GM12878 (cell line): ENCODE results near the gene EYS. TPM values are rescaled to one million over a fixed set of nuclear protein-coding genes. Genes with fewer than 3 reads are reported as not detected.

Experiments
- ATAC-seq: fragments of 200-7000 bp; cut with Tn5 transposase; 3 replicates; pipeline ENCODE4 v1.9.1; 2020; ENCODE audit warnings: mild to moderate bottlenecking, moderate library complexity
- BruUV-seq: library from RNA; stranded (reverse); fragments of 400-500 nt; replicated peaks from 2 replicates; lab custom pipeline; 2021; lab: Mats Ljungman, UMichigan
- CTCF ChIA-PET: fragments of 300-600 bp; sonication (Branson Sonifier 250); formaldehyde crosslinking; extraction: SDS; loops from one replicate; lab custom pipeline; 2021; ENCODE audit warnings: inconsistent platforms; lab: Yijun Ruan, JAX
- POLR2A ChIA-PET: fragments of 350-600 bp; formaldehyde crosslinking; extraction: SDS; loops from one replicate; lab custom pipeline; 2021; ENCODE audit warnings: inconsistent platforms; lab: Charles Lee
- RAD21 ChIA-PET: fragments of 300-600 bp; sonication (Branson Sonifier 250); formaldehyde crosslinking; loops from one replicate; lab custom pipeline; 2023; ENCODE audit warnings: antibody characterized with exemption; ENCODE audit not compliant: unreplicated experiment; lab: Charles Lee
- SMC1A ChIA-PET: fragments of 300-600 bp; sonication (Branson Sonifier 250); formaldehyde crosslinking; loops from one replicate; lab custom pipeline; 2023; ENCODE audit not compliant: unreplicated experiment, uncharacterized antibody; lab: Charles Lee
- DNase-seq: peaks from one replicate; pipeline ENCODE4 v3.0.0-alpha.2; 2011; ENCODE audit warnings: low read depth, low spot score
- FAIRE-seq: peaks from 3 replicates; lab custom pipeline; 2011; peaks lifted over from hg19 to GRCh38; lab: Jason Lieb, UNC
- H2AFZ ChIP-seq: 2 replicates; pipeline ENCODE4 v1.6.0; 2011; ENCODE audit warnings: low read depth, low read length, control low read depth; ENCODE audit not compliant: control insufficient read depth
- H3K27ac ChIP-seq: 2 replicates; pipeline ENCODE4 v1.5.1; 2011; ENCODE audit warnings: control low read depth; ENCODE audit not compliant: control insufficient read depth, insufficient read depth
- H3K27me3 ChIP-seq, 2 experiments: replicated peaks in 1 of 2; 2 replicates each; pipeline versions ENCODE4 v1.6.0 to v1.6.1; 2011; ENCODE audit warnings: low read length in 1 of 2; ENCODE audit not compliant: control insufficient read depth in 2 of 2, insufficient read depth in 2 of 2
- H3K36me3 ChIP-seq, 2 experiments: 2 replicates each; pipeline ENCODE4 v1.5.1; 2011; ENCODE audit warnings: low read length in 1 of 2; ENCODE audit not compliant: control insufficient read depth in 2 of 2, insufficient read depth in 2 of 2
- H3K4me1 ChIP-seq: 2 replicates; pipeline ENCODE4 v1.6.1; 2011; ENCODE audit warnings: mild to moderate bottlenecking, low read length, moderate library complexity, mixed read lengths; ENCODE audit not compliant: control insufficient read depth, insufficient read depth
- H3K4me2 ChIP-seq: 2 replicates; pipeline ENCODE4 v1.6.0; 2011; ENCODE audit warnings: control low read depth; ENCODE audit not compliant: control insufficient read depth, insufficient read depth
- H3K4me3 ChIP-seq: fragments of 200-600 bp; sonication (generic); 2 replicates; pipeline ENCODE4 v1.5.1; 2016
- H3K79me2 ChIP-seq: 2 replicates; pipeline ENCODE4 v1.6.0; 2011; ENCODE audit warnings: low read length; ENCODE audit not compliant: control insufficient read depth, insufficient read depth
- H3K9ac ChIP-seq: 2 replicates; pipeline ENCODE4 v1.8.0; 2011; ENCODE audit warnings: low read length, control low read depth, mixed read lengths; ENCODE audit not compliant: control insufficient read depth, insufficient read depth
- H3K9me3 ChIP-seq: replicated peaks from 3 replicates; pipeline ENCODE4 v1.5.1; 2011; ENCODE audit warnings: mild to moderate bottlenecking, low read length; ENCODE audit not compliant: control insufficient read depth, insufficient read depth
- H4K20me1 ChIP-seq: 2 replicates; pipeline ENCODE4 v1.6.0; 2011; ENCODE audit not compliant: control insufficient read depth, insufficient read depth
- BCL11A ChIP-seq: IDR thresholded peaks from 2 replicates; pipeline ENCODE4 v1.6.1; 2011; ENCODE audit warnings: low read depth, low read length
- CEBPB ChIP-seq, 2 experiments: fragments of 150-350 bp in 1 of 2; IDR thresholded peaks; 2 replicates each; pipeline ENCODE4 v1.6.1; 2012 to 2014; ENCODE audit warnings: low read depth in 2 of 2, low read length in 2 of 2, borderline replicate concordance in 1 of 2, inconsistent platforms in 1 of 2
- CEBPZ ChIP-seq: fragments of 150-350 bp; IDR thresholded peaks from 2 replicates; pipeline ENCODE4 v1.6.1; 2016; ENCODE audit warnings: low read depth, low read length
- EED ChIP-seq: sonication (generic); IDR thresholded peaks from 2 replicates; pipeline ENCODE4 v1.6.1; 2016; ENCODE audit warnings: antibody characterized with exemption, low read depth
- MXI1 ChIP-seq: fragments of 150-350 bp; IDR thresholded peaks from 2 replicates; pipeline ENCODE4 v1.6.1; 2011; ENCODE audit warnings: low read depth, mild to moderate bottlenecking, inconsistent platforms, low read length, improper control_type of control experiment
- NFYA ChIP-seq: IDR thresholded peaks from 2 replicates; pipeline ENCODE4 v1.6.1; 2011; ENCODE audit warnings: low read depth, mild to moderate bottlenecking, low read length, improper control_type of control experiment, borderline replicate concordance
- NRF1 ChIP-seq: conservative IDR thresholded peaks from 2 replicates; pipeline ENCODE4 v1.6.1; 2011; ENCODE audit warnings: mild to moderate bottlenecking, low read depth, low read length, improper control_type of control experiment
- SUZ12 ChIP-seq: fragments of 200-600 bp; sonication (generic); IDR thresholded peaks from one replicate; pipeline ENCODE4 v1.6.1; 2018; ENCODE audit warnings: antibody characterized with exemption, mild to moderate bottlenecking; ENCODE audit not compliant: unreplicated experiment
- USF2 ChIP-seq: IDR thresholded peaks from 2 replicates; pipeline ENCODE4 v1.6.1; 2011; ENCODE audit warnings: low read depth, low read length, improper control_type of control experiment, borderline replicate concordance
- ZNF217 ChIP-seq: fragments of 450-650 bp; IDR thresholded peaks from 2 replicates; pipeline ENCODE4 v1.6.1; 2017; ENCODE audit warnings: antibody characterized with exemption, mild to moderate bottlenecking
- WGBS: methylation state at CpG from one replicate; pipeline ENCODE4 v1.1.6; 2016; ENCODE audit warnings: low lambda C conversion rate; ENCODE audit not compliant: insufficient replicate concordance, insufficient coverage; ENCODE audit errors: missing lambda C conversion rate; 5-methylcytosine and 5-hydroxymethylcytosine counted together
- in situ Hi-C: fragments of 300-500 bp; cut with MboI; formaldehyde crosslinking; loops from 9 replicates; pipeline ENCODE4 v1.14.3; 2018; ENCODE audit warnings: mixed read lengths
- intact Hi-C: fragments of 100-400 bp; cut with micrococcal nuclease; formaldehyde crosslinking; loops from one replicate; pipeline ENCODE4 v1.14.2; 2022; ENCODE audit not compliant: unreplicated experiment
- polyA plus RNA-seq, 11 experiments: library from polyadenylated mRNA; depleted of rRNA in 4 of 11; unstranded in 6 of 11; stranded (reverse) in 5 of 11; fragments of >200 nt; fragmentation: Nextera tagmentation in 4 of 11; fragmentation: Illumina TruSeq in 1 of 11; extraction: Ambion mirVana in 4 of 11; extraction: Trizol in 1 of 11; gene quantifications; 1 replicate in 1 of 11; 2 replicates in 10 of 11; pipeline versions ENCODE4 v1.2.1 to v1.2.3, GENCODE V29; 2011 to 2016; ENCODE audit warnings: inconsistent platforms in 2 of 11, missing spikeins in 2 of 11, low read depth in 1 of 11
- total RNA-seq, 4 experiments: library from RNA; depleted of rRNA in 3 of 4; stranded (reverse); fragments of >200 nt in 3 of 4; fragmentation: Illumina TruSeq in 1 of 4; extraction: Trizol in 1 of 4; gene quantifications; 2 replicates each; pipeline versions ENCODE4 v1.2.1 to v1.2.3, GENCODE V29; 2013 to 2021

The EYS gene
- total and polyA plus RNA-seq, 10 of the 15 experiments (the other 5 are each of a cell fraction or from before 2014, with no cell fraction given), result under 0.01 to 0.14 (median 0.02) TPM; not detected in 1

- no peak overlapping the region for H2AFZ ChIP-seq
- RAD21 ChIA-PET, result no interaction called here
- no peaks in the 10 kb centered on the region for H3K79me2 ChIP-seq
- no peak overlapping the region for H3K4me3 ChIP-seq
- POLR2A ChIA-PET, result no interaction called here
- no peaks in the 10 kb centered on the region for H3K27me3 ChIP-seq
- CTCF ChIA-PET, result no interaction called here
- H3K9ac ChIP-seq, result no peak overlapping the region
- ATAC-seq (no peak), FAIRE-seq (no peak), DNase-seq (no peak)
- no peaks in the 10 kb centered on the region for H4K20me1 ChIP-seq
- BruUV-seq, result no TSS peak
- in situ Hi-C loops, result no loop called here
- H3K4me1 ChIP-seq, result no peaks in the 10 kb centered on the region
- intact Hi-C loops, result no loop called here
- no peak overlapping the region for H3K4me2 ChIP-seq
- no peaks in the 10 kb centered on the region; a peak in 1 of 4 replicates for H3K36me3 ChIP-seq
- no peak overlapping the region for H3K27ac ChIP-seq
- WGBS, result 100% methylated on average over 1 of the region's 1 CpG
- H3K9me3 ChIP-seq, result no peaks in the 10 kb centered on the region
- SMC1A ChIA-PET, result interaction anchor here (1.5 kb wide), 1 partner anchor 122 kb away, joined by 3 read pairs; no protein-coding TSS in a partner anchor
- TF ChIP-seq SUZ12, result no peak
- no peak for TF ChIP-seq NFYA
- no peak for TF ChIP-seq NRF1
- no peak for TF ChIP-seq MXI1
- no peak for TF ChIP-seq ZNF217
- no peak for TF ChIP-seq CEBPZ
- TF ChIP-seq USF2, result no peak
- TF ChIP-seq BCL11A, result no peak
- no peak for TF ChIP-seq EED
- TF ChIP-seq CEBPB (IDR thresholded peaks at IDR 0.05; ENCODE audit: borderline replicate concordance in 1 of 2, low read depth in 2 of 2, low read length in 2 of 2), result no peak
These were observed 1985.8 kb downstream of the EYS start for GRCh38 chr6:63721181-63721580.
